ENCODE results near the gene GOLT1A. TPM values are rescaled to one million over a fixed set of nuclear protein-coding genes. Genes with fewer than 3 reads are reported as not detected.

The GOLT1A gene
- total RNA-seq, 3 donors from 2014 or later (not counting 1 experiment from before 2014, with no cell fraction given), result not detected

DNA sequence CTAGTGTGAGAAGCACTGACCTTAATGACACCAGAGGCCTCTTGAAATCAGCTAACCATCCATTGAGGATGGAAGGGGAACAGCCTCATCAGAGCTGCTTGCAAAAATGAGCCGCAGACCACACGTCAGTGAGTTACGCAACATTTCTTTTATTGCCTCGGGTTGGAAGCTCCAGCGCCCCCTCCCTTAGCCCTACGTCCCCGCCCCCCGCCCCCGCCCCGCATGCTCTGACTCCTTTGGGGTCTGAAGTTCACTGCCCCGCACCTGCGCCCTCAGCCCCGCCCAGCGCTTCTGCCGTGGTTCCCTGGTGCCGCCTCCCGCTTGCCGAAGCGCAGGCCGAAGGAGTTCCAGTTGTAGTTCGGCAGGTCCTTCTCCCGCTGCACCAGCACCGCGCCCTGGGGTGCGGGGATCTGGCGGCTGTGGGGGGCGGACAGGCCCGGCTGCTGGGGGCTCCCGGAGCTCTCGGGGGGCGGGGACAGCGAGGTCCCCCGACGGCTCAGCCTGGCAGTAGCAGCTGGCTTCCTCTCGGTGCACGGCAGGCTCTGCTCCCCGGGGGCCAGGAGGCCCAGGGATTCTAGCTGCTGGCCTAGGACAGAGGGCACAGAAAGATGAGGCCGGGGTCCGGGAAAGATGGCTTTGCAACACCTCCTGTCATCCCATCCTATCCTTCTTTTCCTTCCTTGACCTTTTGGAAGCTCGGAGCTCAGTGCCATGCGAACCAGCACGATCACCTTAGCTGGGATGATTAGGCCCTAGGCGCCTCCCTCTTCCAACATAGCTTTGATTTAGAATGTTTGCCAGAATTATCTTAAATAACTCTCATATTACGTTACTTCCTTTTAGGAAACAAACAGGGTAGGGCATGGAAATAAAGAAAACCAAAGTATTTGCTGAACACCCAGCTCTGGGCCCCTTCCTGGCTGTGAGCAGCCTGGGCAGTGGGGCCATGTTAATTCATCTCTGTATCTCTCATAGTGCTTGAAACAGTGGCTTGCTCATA lies 23.3 kb downstream of the GOLT1A start:
- Histone ChIP-seq H3K4me1 (ENCODE audit: control insufficient read depth, insufficient read depth, low read length) (peaks cover 13% of the 10 kb centered on the region), H3K36me3 (ENCODE audit: control insufficient read depth, insufficient read depth, low read length) (no peaks in the 10 kb centered on the region), H3K4me3 (ENCODE audit: low read length) (no peak overlapping the region), H3K27me3 (ENCODE audit: control insufficient read depth, insufficient read depth, low read length) (peaks cover 2% of the 10 kb centered on the region), H3K27ac (ENCODE audit: low read length) (no peak overlapping the region), H3K9me3 (ENCODE audit: control insufficient read depth, insufficient read depth, low read length) (no peaks in the 10 kb centered on the region)
- no peak overlapping the region for H3K27ac Mint-ChIP-seq
- TF ChIP-seq, protein P1, sequence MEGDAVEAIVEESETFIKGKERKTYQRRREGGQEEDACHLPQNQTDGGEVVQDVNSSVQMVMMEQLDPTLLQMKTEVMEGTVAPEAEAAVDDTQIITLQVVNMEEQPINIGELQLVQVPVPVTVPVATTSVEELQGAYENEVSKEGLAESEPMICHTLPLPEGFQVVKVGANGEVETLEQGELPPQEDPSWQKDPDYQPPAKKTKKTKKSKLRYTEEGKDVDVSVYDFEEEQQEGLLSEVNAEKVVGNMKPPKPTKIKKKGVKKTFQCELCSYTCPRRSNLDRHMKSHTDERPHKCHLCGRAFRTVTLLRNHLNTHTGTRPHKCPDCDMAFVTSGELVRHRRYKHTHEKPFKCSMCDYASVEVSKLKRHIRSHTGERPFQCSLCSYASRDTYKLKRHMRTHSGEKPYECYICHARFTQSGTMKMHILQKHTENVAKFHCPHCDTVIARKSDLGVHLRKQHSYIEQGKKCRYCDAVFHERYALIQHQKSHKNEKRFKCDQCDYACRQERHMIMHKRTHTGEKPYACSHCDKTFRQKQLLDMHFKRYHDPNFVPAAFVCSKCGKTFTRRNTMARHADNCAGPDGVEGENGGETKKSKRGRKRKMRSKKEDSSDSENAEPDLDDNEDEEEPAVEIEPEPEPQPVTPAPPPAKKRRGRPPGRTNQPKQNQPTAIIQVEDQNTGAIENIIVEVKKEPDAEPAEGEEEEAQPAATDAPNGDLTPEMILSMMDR (IDR thresholded peaks at IDR 0.05), result no peak
- peaks cover 0 to 20% of the 10 kb centered on the region in 2 donors for H3K4me1 Mint-ChIP-seq
- intact Hi-C loops (cut with micrococcal nuclease), result no loop called here
- H3K9me3 Mint-ChIP-seq, result no peaks in the 10 kb centered on the region
- H3K27me3 Mint-ChIP-seq (ENCODE audit: low read depth in 2 of 2), result peaks cover 39 to 47% of the 10 kb centered on the region in 2 donors
- DNase-seq (peak in 1 of 2 donors; percentile 65), ATAC-seq (peak in 2 of 3 donors; percentile 54 to 74)
- no peaks in the 10 kb centered on the region for H3K36me3 Mint-ChIP-seq
- WGBS (ENCODE audit: insufficient coverage), result 14% methylated on average over 43 of the region's 44 CpGs
- H3K4me3 Mint-ChIP-seq, result no peak overlapping the region

DNA sequence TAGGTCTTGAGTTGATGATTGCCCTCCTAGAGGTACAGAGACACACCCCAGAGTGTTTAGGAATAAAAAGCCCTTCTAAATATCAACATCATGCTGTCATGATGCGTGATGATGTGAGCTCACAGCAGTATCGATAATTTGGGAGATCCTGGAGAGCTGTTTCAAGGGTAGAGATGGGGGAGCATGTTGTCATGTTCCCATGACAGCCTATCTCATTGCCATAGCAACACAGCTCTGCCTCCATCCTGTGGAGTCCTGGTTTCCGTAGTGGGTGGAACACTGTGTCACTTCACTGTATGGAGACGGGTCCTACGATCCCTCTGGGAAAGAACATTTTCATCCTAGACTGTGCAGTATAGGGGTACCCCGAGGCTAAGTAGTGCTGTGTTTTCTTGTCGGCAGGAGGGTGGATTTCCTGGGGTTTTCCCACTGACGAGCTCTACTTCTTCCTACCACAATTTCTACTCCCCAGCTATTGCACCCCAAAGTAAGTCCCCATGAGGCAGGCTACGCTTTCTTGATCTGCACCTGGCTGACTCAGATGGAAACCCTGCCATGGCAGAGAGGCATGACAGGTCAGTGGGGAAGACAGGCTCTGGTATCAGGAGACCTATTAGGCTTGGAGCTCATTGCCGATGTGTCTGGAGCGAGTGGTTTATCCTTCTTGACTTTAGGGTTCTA lies 24.7 kb downstream of the GOLT1A start:
- Histone ChIP-seq H3K9me3 (ENCODE audit: control insufficient read depth, insufficient read depth, low read length) (no peaks in the 10 kb centered on the region), H3K4me3 (ENCODE audit: low read length) (no peak overlapping the region), H3K27ac (ENCODE audit: low read length) (no peak overlapping the region), H3K36me3 (ENCODE audit: control insufficient read depth, insufficient read depth, low read length) (no peaks in the 10 kb centered on the region), H3K27me3 (ENCODE audit: control insufficient read depth, insufficient read depth, low read length) (peaks cover 2% of the 10 kb centered on the region), H3K4me1 (ENCODE audit: control insufficient read depth, insufficient read depth, low read length) (peaks cover 8% of the 10 kb centered on the region)
- ATAC-seq, result peak in 1 of 3 donors; percentile 26
- no peak overlapping the region for H3K27ac Mint-ChIP-seq
- peak in 1 of 2 donors; percentile 58 for DNase-seq
- no peak overlapping the region for H3K4me3 Mint-ChIP-seq
- H3K36me3 Mint-ChIP-seq, result no peaks in the 10 kb centered on the region
- intact Hi-C loops (cut with micrococcal nuclease), result no loop called here
- H3K27me3 Mint-ChIP-seq (ENCODE audit: low read depth in 2 of 2), result peaks cover 39 to 57% of the 10 kb centered on the region in 2 donors
- WGBS (ENCODE audit: insufficient coverage), result 65% methylated on average over 7 of the region's 11 CpGs
- peaks cover 0 to 10% of the 10 kb centered on the region in 2 donors for H3K4me1 Mint-ChIP-seq
- TF ChIP-seq, protein P1 (IDR thresholded peaks at IDR 0.05), result no peak
- no peaks in the 10 kb centered on the region for H3K9me3 Mint-ChIP-seq

DNA sequence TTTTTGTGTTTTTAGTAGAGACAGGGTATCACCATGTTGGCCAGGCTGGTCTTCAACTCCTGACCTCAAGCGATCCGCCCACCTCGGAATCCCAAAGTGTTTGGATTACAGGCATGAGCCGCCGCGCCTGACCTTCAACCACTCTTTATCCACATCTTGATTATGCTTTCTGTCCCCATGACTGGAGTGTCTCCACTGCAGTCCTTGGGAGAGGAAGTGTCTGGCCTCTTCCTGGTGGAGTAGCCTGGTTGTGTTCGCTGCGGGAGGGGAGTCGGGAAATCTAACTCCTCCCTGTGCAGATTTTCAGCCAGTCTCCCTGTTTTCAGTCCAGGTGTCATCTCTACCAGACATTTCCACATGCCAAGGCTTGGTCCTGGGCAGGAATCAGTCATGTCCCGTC lies 27.2 kb downstream of the GOLT1A start:
- Mint-ChIP-seq H3K9me3 (no peaks in the 10 kb centered on the region), H3K4me1 (peaks cover 0 to 10% of the 10 kb centered on the region in 2 donors), H3K27ac (no peak overlapping the region), H3K27me3 (ENCODE audit: low read depth in 2 of 2) (peaks cover 35 to 47% of the 10 kb centered on the region in 2 donors), H3K4me3 (no peak overlapping the region), H3K36me3 (no peaks in the 10 kb centered on the region)
- no peak overlapping the region for H3K4me3 ChIP-seq (ENCODE audit: low read length)
- 98% methylated on average over 7 of the region's 10 CpGs for WGBS (ENCODE audit: insufficient coverage)
- TF ChIP-seq, protein P1 (IDR thresholded peaks at IDR 0.05), result no peak
- no peaks in the 10 kb centered on the region for H3K36me3 ChIP-seq (ENCODE audit: control insufficient read depth, insufficient read depth, low read length)
- intact Hi-C loops (cut with micrococcal nuclease), result no loop called here
- ATAC-seq (no peak), DNase-seq (no peak)
- H3K27me3 ChIP-seq (ENCODE audit: control insufficient read depth, insufficient read depth, low read length), result peaks cover 2% of the 10 kb centered on the region
- peaks cover 8% of the 10 kb centered on the region for H3K4me1 ChIP-seq (ENCODE audit: control insufficient read depth, insufficient read depth, low read length)
- no peaks in the 10 kb centered on the region for H3K9me3 ChIP-seq (ENCODE audit: control insufficient read depth, insufficient read depth, low read length)
- no peak overlapping the region for H3K27ac ChIP-seq (ENCODE audit: low read length)

All from natural killer cell (primary cell).